Measurements from ENCODE around the gene RBAK. TPM values are rescaled to one million over a fixed set of nuclear protein-coding genes. Genes with fewer than 3 reads are reported as not detected.
A peak's percentile ranks its signal among the peaks of the same experiment; 100 is the strongest.
"Not testable (repeated sequence)": the region's sequence is repeated elsewhere in the genome, so short reads cannot be mapped to it uniquely, and the experiment has no call there.

Gene RBAK
- total and polyA plus RNA-seq, 8 donors = 2.1 to 27.5 (median 9.0) TPM

DNA sequence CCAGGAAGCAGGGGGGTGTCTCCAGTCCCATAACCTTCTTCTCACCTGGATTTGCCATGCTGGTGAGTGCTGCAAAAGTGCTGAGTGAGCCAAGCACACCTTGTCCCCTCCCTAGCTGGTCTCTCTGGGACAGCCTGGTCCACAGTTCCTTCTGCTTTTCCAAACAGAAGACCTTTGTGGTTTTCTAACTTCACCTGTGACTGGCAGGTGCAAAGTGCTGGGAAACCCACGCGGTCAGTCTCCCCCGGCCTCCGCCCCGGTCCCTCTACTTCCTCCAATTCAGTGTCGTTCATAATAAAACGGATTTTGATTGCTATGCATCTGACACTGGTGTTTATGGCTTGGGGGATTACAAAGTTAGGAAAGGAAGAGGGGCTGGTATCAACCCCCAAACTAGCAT is 37.1 kb downstream of the RBAK start:
- 25 to 51% (median 46%) methylated on average over 7 of the region's 7 CpGs for WGBS, 5 donors

GRCh38 chr7:5083311-5083711 is 37.7 kb downstream of the RBAK start:
- DNase-seq = no peak
- Histone ChIP-seq H3K27ac (no peak overlapping the region), H3K4me1 (peaks cover 0 to 6% (median 6%) of the 10 kb centered on the region in 4 donors), H3K9me3 (no peaks in the 10 kb centered on the region), H3K4me3 (no peak overlapping the region), H3K36me3 (no peaks in the 10 kb centered on the region), H3K27me3 (peaks cover 5 to 59% (median 6%) of the 10 kb centered on the region in 3 donors)
- TF ChIP-seq POLR2A (IDR thresholded peaks at IDR 0.05) (no peak), POLR2AphosphoS5 (IDR thresholded peaks at IDR 0.05) (no peak), EP300 (IDR thresholded peaks at IDR 0.05) (no peak)
- TF ChIP-seq, protein P1, sequence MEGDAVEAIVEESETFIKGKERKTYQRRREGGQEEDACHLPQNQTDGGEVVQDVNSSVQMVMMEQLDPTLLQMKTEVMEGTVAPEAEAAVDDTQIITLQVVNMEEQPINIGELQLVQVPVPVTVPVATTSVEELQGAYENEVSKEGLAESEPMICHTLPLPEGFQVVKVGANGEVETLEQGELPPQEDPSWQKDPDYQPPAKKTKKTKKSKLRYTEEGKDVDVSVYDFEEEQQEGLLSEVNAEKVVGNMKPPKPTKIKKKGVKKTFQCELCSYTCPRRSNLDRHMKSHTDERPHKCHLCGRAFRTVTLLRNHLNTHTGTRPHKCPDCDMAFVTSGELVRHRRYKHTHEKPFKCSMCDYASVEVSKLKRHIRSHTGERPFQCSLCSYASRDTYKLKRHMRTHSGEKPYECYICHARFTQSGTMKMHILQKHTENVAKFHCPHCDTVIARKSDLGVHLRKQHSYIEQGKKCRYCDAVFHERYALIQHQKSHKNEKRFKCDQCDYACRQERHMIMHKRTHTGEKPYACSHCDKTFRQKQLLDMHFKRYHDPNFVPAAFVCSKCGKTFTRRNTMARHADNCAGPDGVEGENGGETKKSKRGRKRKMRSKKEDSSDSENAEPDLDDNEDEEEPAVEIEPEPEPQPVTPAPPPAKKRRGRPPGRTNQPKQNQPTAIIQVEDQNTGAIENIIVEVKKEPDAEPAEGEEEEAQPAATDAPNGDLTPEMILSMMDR (IDR thresholded peaks at IDR 0.05) = no peak
- intact Hi-C loops (cut with DNase I; ENCODE audit: low total_unique reads) = loop anchor here (10.0 kb wide), 2 partner anchors 109 to 279 kb away; no protein-coding TSS in a partner anchor
- 85 to 91% (median 87%) methylated on average over 23 to 24 of the region's 24 CpGs for WGBS, 5 donors

More for the DNA sequence above, 37.1 kb downstream of the RBAK start:
- intact Hi-C loops (cut with DNase I; ENCODE audit: low total_unique reads) = loop anchor here (10.0 kb wide), 2 partner anchors 108 to 278 kb away; no protein-coding TSS in a partner anchor
- peaks cover 5 to 64% (median 6%) of the 10 kb centered on the region in 3 donors for H3K27me3 ChIP-seq
- H3K9me3 ChIP-seq = no peaks in the 10 kb centered on the region
- TF ChIP-seq, protein P1 (IDR thresholded peaks at IDR 0.05) = no peak
- TF ChIP-seq POLR2AphosphoS5 (IDR thresholded peaks at IDR 0.05) = no peak
- no peak for TF ChIP-seq EP300 (IDR thresholded peaks at IDR 0.05)
- no peak for TF ChIP-seq POLR2A (IDR thresholded peaks at IDR 0.05)
- peaks cover 0 to 6% (median 6%) of the 10 kb centered on the region in 4 donors for H3K4me1 ChIP-seq
- no peak overlapping the region for H3K27ac ChIP-seq
- H3K4me3 ChIP-seq = no peak overlapping the region
- no peak for DNase-seq
- no peaks in the 10 kb centered on the region for H3K36me3 ChIP-seq

- no peak overlapping the region for H3K27ac ChIP-seq
- DNase-seq = no peak
- H3K36me3 ChIP-seq = no peaks in the 10 kb centered on the region
- H3K4me1 ChIP-seq = peaks cover 0 to 6% (median 6%) of the 10 kb centered on the region in 4 donors
- no peaks in the 10 kb centered on the region for H3K9me3 ChIP-seq
- intact Hi-C loops (cut with DNase I; ENCODE audit: low total_unique reads) = loop anchor here (10.0 kb wide), 2 partner anchors 111 to 281 kb away; no protein-coding TSS in a partner anchor
- 74 to 84% (median 81%) methylated on average over 9 of the region's 9 CpGs for WGBS, 5 donors
- H3K27me3 ChIP-seq = peaks cover 5 to 48% (median 6%) of the 10 kb centered on the region in 3 donors
- no peak for TF ChIP-seq POLR2AphosphoS5 (IDR thresholded peaks at IDR 0.05)
- no peak for TF ChIP-seq POLR2A (IDR thresholded peaks at IDR 0.05)
- TF ChIP-seq, protein P1 (IDR thresholded peaks at IDR 0.05) = no peak
- no peak for TF ChIP-seq EP300 (IDR thresholded peaks at IDR 0.05)
- H3K4me3 ChIP-seq = no peak overlapping the region
Measured at GRCh38 chr7:5086256-5086655, 40.6 kb downstream of the RBAK start.

GRCh38 chr7:5088228-5088833 is 42.7 kb downstream of the RBAK start:
- not testable (repeated sequence) for H3K36me3 ChIP-seq, H3K27ac ChIP-seq, H3K4me3 ChIP-seq, H3K4me1 ChIP-seq
- WGBS, 5 donors = 65 to 77% (median 69%) methylated on average over 12 of the region's 12 CpGs
- peak in 1 of 2 donors; percentile 29 for DNase-seq
- Histone ChIP-seq H3K27me3 (peaks cover 5 to 42% (median 6%) of the 10 kb centered on the region in 3 donors), H3K9me3 (peaks cover 0 to 14% (median 6%) of the 10 kb centered on the region in 4 donors)
- intact Hi-C loops (cut with DNase I; ENCODE audit: low total_unique reads) = loop anchor here (10.0 kb wide), 2 partner anchors 114 to 284 kb away; no protein-coding TSS in a partner anchor

- Histone ChIP-seq H3K27me3 (peaks cover 5 to 39% (median 6%) of the 10 kb centered on the region in 3 donors), H3K36me3 (no peaks in the 10 kb centered on the region), H3K9me3 (peaks cover 5 to 20% (median 12%) of the 10 kb centered on the region in 4 donors), H3K4me1 (peaks cover 0 to 6% (median 6%) of the 10 kb centered on the region in 4 donors), H3K27ac (no peak overlapping the region), H3K4me3 (no peak overlapping the region)
- DNase-seq = no peak
- WGBS, 5 donors = 69 to 80% (median 73%) methylated on average over 8 of the region's 8 CpGs
- intact Hi-C loops (cut with DNase I; ENCODE audit: low total_unique reads) = loop anchor here (10.0 kb wide), 2 partner anchors 114 to 284 kb away; no protein-coding TSS in a partner anchor
- TF ChIP-seq EP300 (IDR thresholded peaks at IDR 0.05) (no peak), POLR2AphosphoS5 (IDR thresholded peaks at IDR 0.05) (no peak), POLR2A (IDR thresholded peaks at IDR 0.05) (no peak)
- TF ChIP-seq, protein P1 (IDR thresholded peaks at IDR 0.05) = no peak
Measured at GRCh38 chr7:5088906-5089305, 43.2 kb downstream of the RBAK start.

Data from stomach (tissue), 9 donors.